OCI-LY3 (cell line): ENCODE results near the gene ZNF577.
"Not testable (repeated sequence)": the region's sequence is repeated elsewhere in the genome, so short reads cannot be mapped to it uniquely, and the experiment has no call there.

Experiments
- H2AFZ ChIP-seq: fragments of 200-600, 300-600 bp; shearing (Covaris generic); 2 replicates; pipeline ENCODE4 v1.6.0; 2014; ENCODE audit warnings: antibody characterized with exemption, low read depth, low read length
- H3K27ac ChIP-seq: fragments of 200-600, 300-600 bp; sonication (generic); 2 replicates; pipeline ENCODE4 v1.5.1; 2014; ENCODE audit warnings: mild to moderate bottlenecking, low read length, moderate library complexity, mixed read lengths
- H3K27me3 ChIP-seq: fragments of 200-600, 300-600 bp; sonication (generic); 2 replicates; pipeline ENCODE4 v1.6.1; 2014; ENCODE audit warnings: low read depth, low read length, mixed read lengths
- H3K36me3 ChIP-seq: fragments of 200-600, 300-600 bp; sonication (generic); replicated peaks from 2 replicates; pipeline ENCODE3; 2014; ENCODE audit warnings: low read depth, low read length, mixed read lengths
- H3K4me1 ChIP-seq: fragments of 300-600, 200-600 bp; sonication (generic); 2 replicates; pipeline ENCODE4 v1.6.1; 2014; ENCODE audit warnings: low read length, mixed read lengths
- H3K4me2 ChIP-seq: fragments of 200-600, 300-600 bp; sonication (generic); 2 replicates; pipeline ENCODE4 v1.6.1; 2014; ENCODE audit warnings: low read length, mixed read lengths
- H3K4me3 ChIP-seq: fragments of 300-600, 200-600 bp; sonication (generic); 2 replicates; pipeline ENCODE4 v1.5.1; 2014; ENCODE audit warnings: antibody characterized with exemption, mild to moderate bottlenecking, low read length, moderate library complexity
- H3K79me2 ChIP-seq: fragments of 300-600, 200-600 bp; shearing (Covaris generic); 2 replicates; pipeline ENCODE4 v1.6.1; 2014; ENCODE audit warnings: mild to moderate bottlenecking, low read length, mixed read lengths
- H3K9ac ChIP-seq: fragments of 300-600, 200-600 bp; shearing (Covaris generic); 2 replicates; pipeline ENCODE4 v1.6.0; 2014; ENCODE audit warnings: mild to moderate bottlenecking, low read length, moderate library complexity
- H3K9me3 ChIP-seq: fragments of 200-600, 300-600 bp; shearing (Covaris generic); 2 replicates; pipeline ENCODE4 v1.6.1; 2014; ENCODE audit warnings: low read length, mixed read lengths; ENCODE audit not compliant: insufficient read depth
- H4K20me1 ChIP-seq: fragments of 200-600, 300-600 bp; sonication (generic); 2 replicates; pipeline ENCODE4 v1.6.1; 2016; ENCODE audit warnings: low read length, mixed read lengths; ENCODE audit not compliant: insufficient read depth
- EZH2phosphoT487 ChIP-seq: fragments of 200-600 bp; shearing (Covaris generic); IDR thresholded peaks from 2 replicates; pipeline ENCODE4 v1.6.1; 2018; ENCODE audit warnings: antibody characterized with exemption, mixed run types, low read depth
- TF ChIP-seq, protein P1 (sequence below): fragments of 200-600, 300-600 bp; sonication (generic); IDR thresholded peaks from 2 replicates; pipeline ENCODE4 v1.5.1; 2014; ENCODE audit warnings: antibody characterized with exemption, low read length, low read depth

ZNF577 gene

DNA sequence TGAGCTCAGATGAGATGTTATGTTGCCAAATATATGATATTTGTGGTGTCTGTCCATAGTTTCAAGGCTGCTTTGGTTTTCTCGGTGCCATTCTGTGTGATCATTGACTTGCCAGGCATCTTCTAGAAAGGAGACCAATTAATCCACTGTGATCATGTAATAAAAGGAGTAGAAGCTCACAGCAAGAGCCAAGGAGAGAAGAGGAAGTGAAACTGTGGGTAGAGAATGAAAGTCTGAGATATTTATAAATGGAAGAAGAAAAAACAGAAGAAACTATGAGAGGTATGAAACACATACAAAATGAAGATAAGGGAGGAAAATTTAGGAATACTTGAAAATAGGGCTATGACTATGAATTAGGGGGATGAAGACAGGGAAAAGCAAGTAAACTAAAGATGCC lies 28.4 kb upstream of the ZNF577 start:
- Histone ChIP-seq H2AFZ (no peak overlapping the region), H3K9me3 (peaks cover 56% of the 10 kb centered on the region), H3K4me3 (no peak overlapping the region), H3K79me2 (no peaks in the 10 kb centered on the region), H3K9ac (no peak overlapping the region), H3K36me3 (no peaks in the 10 kb centered on the region), H3K4me2 (no peak overlapping the region), H3K27me3 (no peaks in the 10 kb centered on the region), H3K27ac (no peak overlapping the region), H3K4me1 (peaks cover 6% of the 10 kb centered on the region; the same call in 1 of the 2 replicates), H4K20me1 (no peaks in the 10 kb centered on the region)
- TF ChIP-seq EZH2phosphoT487: no peak
- TF ChIP-seq, protein P1, sequence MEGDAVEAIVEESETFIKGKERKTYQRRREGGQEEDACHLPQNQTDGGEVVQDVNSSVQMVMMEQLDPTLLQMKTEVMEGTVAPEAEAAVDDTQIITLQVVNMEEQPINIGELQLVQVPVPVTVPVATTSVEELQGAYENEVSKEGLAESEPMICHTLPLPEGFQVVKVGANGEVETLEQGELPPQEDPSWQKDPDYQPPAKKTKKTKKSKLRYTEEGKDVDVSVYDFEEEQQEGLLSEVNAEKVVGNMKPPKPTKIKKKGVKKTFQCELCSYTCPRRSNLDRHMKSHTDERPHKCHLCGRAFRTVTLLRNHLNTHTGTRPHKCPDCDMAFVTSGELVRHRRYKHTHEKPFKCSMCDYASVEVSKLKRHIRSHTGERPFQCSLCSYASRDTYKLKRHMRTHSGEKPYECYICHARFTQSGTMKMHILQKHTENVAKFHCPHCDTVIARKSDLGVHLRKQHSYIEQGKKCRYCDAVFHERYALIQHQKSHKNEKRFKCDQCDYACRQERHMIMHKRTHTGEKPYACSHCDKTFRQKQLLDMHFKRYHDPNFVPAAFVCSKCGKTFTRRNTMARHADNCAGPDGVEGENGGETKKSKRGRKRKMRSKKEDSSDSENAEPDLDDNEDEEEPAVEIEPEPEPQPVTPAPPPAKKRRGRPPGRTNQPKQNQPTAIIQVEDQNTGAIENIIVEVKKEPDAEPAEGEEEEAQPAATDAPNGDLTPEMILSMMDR: no peak

DNA sequence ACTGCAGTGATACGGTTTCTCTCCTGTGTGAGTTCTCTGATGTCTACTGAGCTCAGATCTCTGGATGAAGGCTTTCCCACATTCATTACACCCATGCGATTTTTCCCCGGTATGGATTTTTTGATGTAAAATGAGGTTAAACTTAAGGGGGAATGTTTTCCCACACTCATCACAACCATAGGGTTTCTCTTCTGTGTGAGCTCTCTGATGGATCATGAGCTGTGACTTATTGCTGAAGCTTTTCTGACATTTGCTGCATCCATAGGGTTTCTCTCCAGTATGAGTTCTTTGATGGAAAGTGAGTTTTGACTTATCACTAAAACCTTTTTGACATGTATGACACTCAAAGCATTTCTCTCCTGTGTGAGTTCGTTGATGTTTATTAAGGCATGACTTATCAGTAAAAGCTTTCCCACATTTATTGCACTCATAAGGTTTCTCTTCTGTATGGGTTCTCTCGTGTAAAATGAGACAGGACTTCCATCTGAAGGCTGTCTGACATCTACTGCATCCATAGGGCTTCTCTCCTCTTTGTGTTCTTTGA lies 27.6 kb upstream of the ZNF577 start:
- H3K4me2 ChIP-seq: no peak overlapping the region

DNA sequence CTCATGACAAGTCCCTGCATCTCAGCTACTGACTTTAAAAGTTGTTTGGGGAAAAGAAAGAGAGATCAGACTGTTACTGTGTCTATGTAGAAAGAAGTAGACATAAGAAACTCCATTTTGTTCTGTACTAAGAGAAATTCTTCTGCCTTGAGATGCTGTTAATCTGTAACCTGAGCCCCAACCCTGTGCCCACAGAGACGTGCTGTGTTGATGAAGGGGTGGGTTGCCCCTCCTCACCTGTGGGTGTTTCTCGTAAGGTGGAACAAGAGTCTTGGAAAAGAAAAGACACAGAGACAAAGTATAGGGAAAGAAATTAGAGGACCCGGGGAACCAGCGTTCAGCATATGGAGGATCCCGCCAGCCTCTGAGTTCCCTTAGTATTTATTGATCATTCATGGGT lies 20.2 kb upstream of the ZNF577 start:
- H3K27ac ChIP-seq, H3K9me3 ChIP-seq, H2AFZ ChIP-seq, H3K4me3 ChIP-seq, H3K4me2 ChIP-seq, H3K9ac ChIP-seq, H4K20me1 ChIP-seq, H3K36me3 ChIP-seq, H3K4me1 ChIP-seq, H3K27me3 ChIP-seq: not testable (repeated sequence)
- peaks cover 17% of the 10 kb centered on the region for H3K79me2 ChIP-seq

More for the DNA sequence above, 27.6 kb upstream of the ZNF577 start:
- no peaks in the 10 kb centered on the region for H3K79me2 ChIP-seq
- no peaks in the 10 kb centered on the region for H3K27me3 ChIP-seq
- peaks cover 6% of the 10 kb centered on the region; the same call in 1 of the 2 replicates for H3K4me1 ChIP-seq
- H2AFZ ChIP-seq: no peak overlapping the region
- no peaks in the 10 kb centered on the region for H3K36me3 ChIP-seq
- H3K9me3 ChIP-seq: peaks cover 48% of the 10 kb centered on the region
- H4K20me1 ChIP-seq: no peaks in the 10 kb centered on the region
- no peak overlapping the region for H3K9ac ChIP-seq
- no peak overlapping the region for H3K27ac ChIP-seq
- H3K4me3 ChIP-seq: no peak overlapping the region
- TF ChIP-seq, protein P1: no peak
- TF ChIP-seq EZH2phosphoT487: no peak

DNA sequence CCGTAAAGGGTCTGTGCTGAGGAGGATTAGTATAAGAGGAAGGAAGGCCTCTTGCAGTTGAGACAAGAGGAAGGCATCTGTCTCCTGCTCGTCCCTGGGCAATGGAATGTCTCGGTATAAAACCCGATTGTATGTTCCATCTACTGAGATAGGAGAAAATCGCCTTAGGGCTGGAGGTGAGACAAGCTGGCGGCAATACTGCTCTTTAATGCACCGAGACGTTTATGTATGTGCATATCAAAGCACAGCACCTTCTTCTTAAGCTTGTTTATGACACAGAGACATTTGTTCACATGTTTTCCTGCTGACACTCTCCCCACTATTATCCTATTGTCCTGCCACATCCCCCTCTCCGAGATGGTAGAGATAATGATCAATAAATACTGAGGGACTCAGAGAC lies 18.4 kb upstream of the ZNF577 start:
- not testable (repeated sequence) for H3K27ac ChIP-seq, H4K20me1 ChIP-seq, H3K27me3 ChIP-seq, H2AFZ ChIP-seq, H3K4me2 ChIP-seq, H3K4me3 ChIP-seq, H3K4me1 ChIP-seq, H3K9ac ChIP-seq
- Histone ChIP-seq H3K9me3 (peaks cover 10% of the 10 kb centered on the region), H3K79me2 (peaks cover 25% of the 10 kb centered on the region), H3K36me3 (peaks cover 15% of the 10 kb centered on the region)

DNA sequence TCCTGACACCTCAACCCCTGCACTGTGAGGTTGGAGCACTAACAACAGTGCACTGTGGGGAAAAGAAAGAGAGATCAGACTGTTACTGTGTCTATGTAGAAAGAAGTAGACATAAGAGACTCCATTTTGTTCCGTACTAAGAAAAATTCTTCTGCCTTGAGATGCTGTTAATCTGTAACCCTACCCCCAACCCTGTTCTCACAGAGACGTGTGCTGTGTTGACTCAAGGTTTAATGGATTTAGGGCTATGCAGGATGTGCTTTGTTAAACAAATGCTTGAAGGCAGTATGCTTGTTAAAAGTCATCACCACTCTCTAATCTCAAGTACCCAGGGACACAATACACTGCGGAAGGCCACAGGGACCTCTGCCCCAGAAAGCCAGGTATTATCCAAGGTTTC lies 17.9 kb upstream of the ZNF577 start:
- H3K27ac ChIP-seq, H3K4me2 ChIP-seq, H3K27me3 ChIP-seq, H3K4me1 ChIP-seq, H3K9ac ChIP-seq, H2AFZ ChIP-seq, H3K4me3 ChIP-seq, H4K20me1 ChIP-seq: not testable (repeated sequence)
- Histone ChIP-seq H3K9me3 (peaks cover 14% of the 10 kb centered on the region), H3K79me2 (peaks cover 25% of the 10 kb centered on the region), H3K36me3 (peaks cover 19% of the 10 kb centered on the region)
